Fibroblast of peridontal ligament (primary cell): Measurements from ENCODE around the gene ZW10.

Experiments used
- DNase-seq: peaks from one replicate; pipeline ENCODE4 v3.0.0-alpha.2; 2010; ENCODE audit errors: extremely low read depth

ZW10 gene

GRCh38 chr11:113698515-113698914, 75.0 kb downstream of the ZW10 start:
- DNase-seq = no peak

GRCh38 chr11:113697756-113698407, 75.6 kb downstream of the ZW10 start:
- DNase-seq = no peak

- DNase-seq = no peak
Measured at GRCh38 chr11:113697111-113697510, 76.4 kb downstream of the ZW10 start.

- no peak for DNase-seq
Measured at GRCh38 chr11:113695207-113695606, 78.3 kb downstream of the ZW10 start.

GRCh38 chr11:113694390-113694789, 79.1 kb downstream of the ZW10 start:
- DNase-seq = no peak

GRCh38 chr11:113693030-113693429, 80.5 kb downstream of the ZW10 start:
- no peak for DNase-seq

- DNase-seq = no peak
Measured at GRCh38 chr11:113690619-113691569, 82.6 kb downstream of the ZW10 start.

GRCh38 chr11:113689768-113690618, 83.5 kb downstream of the ZW10 start:
- DNase-seq = no peak

GRCh38 chr11:113685654-113686359, 87.7 kb downstream of the ZW10 start:
- no peak for DNase-seq

- peak; percentile 26 for DNase-seq
Measured at GRCh38 chr11:113684496-113684895, 89.0 kb downstream of the ZW10 start.

- no peak for DNase-seq
Measured at GRCh38 chr11:113683481-113684046, 89.9 kb downstream of the ZW10 start.
